ENCODE data around the gene MECP2.

MECP2 gene

DNA sequence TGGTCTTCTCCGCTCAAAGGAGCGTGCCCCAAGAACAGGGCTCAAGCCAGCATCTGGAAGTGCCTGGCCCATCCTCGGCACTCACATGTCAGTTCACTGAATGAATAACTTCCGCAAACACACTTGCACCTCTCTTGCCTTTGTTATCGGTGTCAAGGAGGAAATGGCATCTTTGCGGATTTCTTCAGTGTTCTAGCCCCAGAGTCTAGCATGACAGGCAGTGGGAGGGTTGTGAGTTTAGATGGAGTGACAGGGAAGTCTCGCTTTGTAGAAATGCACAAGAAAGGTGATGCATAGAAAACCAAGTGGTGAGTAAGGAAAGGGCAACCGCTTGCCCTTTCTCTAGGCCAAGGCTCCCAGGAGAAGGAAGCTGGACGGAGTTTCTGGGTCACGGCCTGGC lies 17.6 kb upstream of the MECP2 start:
- DNase-seq: no peak

DNA sequence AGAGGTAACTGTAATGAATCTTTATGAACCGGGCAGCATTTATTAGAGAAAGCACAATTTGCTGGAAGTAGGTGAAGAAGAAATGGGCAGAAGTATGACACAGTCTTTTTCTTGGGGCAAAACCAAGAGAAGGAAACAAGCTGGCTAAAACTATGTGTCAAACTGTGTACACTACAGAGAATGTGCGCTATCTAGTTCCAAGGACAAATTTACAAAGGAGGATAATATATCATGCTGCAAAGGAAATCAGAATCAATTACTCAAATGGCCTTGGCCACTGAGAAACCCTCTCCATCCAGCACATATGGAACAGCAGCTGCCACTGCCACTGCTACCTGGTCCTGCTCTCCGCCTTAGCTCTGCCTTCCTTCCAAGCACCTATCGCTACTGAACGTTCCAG lies 17.1 kb upstream of the MECP2 start:
- DNase-seq: no peak

DNA sequence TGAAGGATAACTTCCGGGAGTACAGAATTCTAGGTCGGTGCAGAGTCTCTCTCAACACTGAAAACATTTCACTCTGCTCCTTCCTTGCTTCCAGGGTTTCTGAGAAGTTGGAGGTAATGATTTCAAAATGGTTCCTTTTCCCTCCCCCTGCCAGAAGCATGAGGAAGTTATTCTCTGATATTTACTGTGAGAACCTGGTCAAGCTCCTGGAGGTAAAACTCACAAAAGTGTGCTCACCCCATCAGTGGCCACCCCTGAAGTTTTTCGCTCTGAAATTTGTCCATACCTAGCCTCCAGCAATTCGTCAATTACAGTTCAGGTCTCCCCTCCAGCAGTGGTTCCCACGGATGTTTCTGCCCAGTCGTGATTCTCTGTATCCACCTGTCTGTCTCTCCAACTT lies 16.2 kb upstream of the MECP2 start:
- DNase-seq: no peak

GRCh38 chrX:154098551-154098950 lies 1.0 kb upstream of the MECP2 start:
- DNase-seq: no peak

DNA sequence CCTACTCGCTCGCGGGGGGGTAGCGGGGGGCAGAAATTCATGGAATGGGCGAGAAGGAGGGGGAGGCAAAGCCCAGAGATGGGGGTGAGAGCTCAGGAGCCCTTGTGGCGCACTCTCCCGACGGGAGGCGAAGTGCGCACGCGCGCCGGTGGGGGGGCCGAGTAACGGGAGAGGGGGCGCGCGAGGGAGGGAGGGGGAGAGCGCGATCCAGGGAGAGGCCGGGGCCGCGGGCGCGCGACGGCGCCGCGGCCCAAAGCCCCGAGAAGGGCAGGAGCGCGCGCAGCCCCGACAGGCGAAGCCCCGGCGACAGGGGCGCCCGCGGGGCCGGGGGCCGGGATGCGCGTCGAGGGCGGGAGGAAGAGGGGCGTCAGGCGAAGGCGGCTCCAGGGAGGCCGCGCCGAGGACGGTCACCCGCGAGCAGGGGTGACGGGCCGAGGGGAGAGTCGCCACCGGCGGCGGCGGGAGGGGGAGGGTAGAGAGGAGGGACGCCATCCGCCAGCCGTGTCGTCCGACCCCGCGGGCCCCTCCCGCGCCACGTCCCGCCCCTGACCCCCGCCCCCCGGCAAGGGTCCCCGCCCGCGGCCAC lies 421 bp downstream of the MECP2 start:
- peak; percentile 78 for DNase-seq

DNA sequence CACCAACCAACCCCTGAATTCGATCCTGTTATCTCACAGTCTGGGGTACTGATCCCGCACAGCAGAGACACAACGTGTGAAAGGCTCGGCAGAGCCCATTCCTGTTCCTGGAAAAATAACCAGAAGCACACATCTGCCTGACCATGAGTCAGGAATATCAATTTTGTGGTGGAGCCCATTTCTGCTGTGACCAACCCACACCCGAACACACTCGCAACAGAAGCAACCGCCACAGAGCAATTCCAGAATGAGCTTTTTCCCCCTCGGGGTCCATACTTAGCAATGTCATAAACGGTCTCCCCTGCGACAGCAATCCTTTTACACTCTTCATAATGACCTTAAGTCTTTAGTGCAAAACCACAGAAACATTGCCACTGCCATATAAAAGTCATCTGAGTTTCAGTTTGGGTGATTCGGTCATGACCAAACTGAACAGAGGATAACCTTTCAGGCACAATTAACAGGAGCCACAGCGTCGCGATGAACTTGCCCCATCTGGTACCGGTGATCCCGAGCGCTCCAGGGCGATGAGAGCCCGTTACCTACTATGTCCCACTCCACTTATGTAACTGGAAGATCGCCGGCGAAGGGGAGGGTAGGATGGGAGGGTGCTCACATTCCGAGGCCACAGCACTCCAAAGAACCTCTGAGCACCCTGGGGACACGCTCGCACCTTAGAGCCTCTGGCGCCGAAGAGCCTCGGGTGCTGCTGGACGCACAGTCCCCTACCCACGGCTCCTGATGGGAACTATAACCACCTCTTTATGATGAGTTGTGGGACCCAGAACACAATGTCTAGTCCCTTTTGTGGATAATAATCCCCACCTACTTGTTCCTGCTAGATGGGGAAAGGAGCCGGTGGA lies 1.1 kb downstream of the MECP2 start:
- peak; percentile 53 for DNase-seq

GRCh38 chrX:154094833-154095232 lies 2.7 kb downstream of the MECP2 start:
- no peak for DNase-seq

- no peak for DNase-seq
Measured at GRCh38 chrX:154093965-154094364, 3.6 kb downstream of the MECP2 start.

- no peak for DNase-seq
Measured at GRCh38 chrX:154092371-154092770, 5.1 kb downstream of the MECP2 start.

- DNase-seq: no peak
Measured at GRCh38 chrX:154091678-154092077, 5.8 kb downstream of the MECP2 start.

DNA sequence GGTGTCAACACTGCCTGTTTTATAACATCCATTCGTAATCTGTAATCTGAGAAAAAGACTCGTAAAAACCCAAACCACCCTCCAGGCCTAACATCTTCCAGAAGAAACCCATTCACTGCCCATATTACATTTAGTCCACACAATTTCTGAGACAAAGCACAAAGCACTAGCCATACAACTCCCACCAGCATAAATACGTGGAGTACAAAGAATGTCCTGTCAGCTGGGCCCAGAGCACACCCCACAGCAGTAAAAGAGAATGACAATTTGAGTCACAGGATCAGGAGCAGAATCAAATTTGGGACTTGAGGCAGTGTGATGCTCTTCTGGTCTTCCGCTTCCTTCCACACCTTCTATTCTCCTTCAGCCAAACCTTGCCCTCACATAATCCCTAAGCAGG lies 6.8 kb downstream of the MECP2 start:
- no peak for DNase-seq

DNA sequence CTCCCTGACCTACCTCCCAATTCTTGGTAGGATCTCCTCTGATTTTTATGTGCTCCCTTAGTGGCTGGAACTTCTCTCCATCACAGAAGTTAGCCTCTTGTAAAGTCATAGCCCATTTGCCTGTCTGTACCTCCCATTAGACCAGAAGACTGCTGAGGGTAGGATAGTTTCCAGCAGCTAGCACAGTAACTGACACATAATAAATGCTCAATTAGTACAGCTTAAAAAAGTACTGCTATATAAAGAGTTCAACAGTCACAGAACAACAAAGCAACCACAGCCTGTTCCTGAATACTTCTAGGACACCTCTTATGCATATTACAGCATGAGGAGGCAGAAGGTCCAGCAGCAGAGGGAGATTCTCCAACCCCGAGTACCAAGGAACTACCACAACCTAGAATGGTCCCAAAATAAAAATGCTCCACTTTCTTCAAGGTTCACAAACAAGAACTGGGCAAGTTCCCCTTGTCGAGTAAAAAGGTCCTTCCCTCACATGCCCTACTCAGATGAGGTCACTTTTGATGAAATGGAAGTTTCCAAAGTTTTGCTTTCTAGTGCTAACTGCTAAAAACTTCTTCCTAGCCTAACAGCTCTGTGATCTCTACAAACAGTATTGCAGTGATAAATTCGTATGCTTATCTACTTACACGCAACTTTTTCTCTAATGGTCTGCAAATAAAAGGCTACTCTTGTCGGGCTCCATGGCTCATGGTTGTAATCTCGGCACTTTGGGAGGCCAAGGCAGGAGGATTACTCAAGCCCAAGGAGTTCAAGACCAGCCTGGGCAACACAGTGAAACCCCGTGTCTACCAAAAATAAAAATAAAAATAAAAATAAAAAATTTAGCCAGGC lies 12.8 kb downstream of the MECP2 start:
- no peak for DNase-seq

DNA sequence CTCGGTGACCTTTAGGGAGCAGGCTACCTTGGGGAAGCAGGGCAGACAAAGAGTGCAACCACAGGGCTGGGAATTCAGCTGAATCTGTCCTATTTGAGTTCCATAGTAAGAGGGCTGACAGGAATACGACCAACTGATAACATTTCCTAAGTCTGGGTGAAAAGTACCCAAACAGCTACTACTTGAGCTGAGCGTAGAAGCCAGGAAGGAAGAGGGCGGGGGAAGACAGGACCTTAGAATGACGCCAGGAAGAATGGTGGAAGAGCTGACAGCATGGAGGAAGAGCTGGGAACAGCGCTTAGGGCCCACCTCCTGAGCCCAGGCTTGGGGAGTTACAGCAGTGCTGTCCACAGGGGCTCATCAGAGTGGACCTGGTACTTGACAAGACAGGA lies 14.4 kb downstream of the MECP2 start:
- no peak for DNase-seq

DNA sequence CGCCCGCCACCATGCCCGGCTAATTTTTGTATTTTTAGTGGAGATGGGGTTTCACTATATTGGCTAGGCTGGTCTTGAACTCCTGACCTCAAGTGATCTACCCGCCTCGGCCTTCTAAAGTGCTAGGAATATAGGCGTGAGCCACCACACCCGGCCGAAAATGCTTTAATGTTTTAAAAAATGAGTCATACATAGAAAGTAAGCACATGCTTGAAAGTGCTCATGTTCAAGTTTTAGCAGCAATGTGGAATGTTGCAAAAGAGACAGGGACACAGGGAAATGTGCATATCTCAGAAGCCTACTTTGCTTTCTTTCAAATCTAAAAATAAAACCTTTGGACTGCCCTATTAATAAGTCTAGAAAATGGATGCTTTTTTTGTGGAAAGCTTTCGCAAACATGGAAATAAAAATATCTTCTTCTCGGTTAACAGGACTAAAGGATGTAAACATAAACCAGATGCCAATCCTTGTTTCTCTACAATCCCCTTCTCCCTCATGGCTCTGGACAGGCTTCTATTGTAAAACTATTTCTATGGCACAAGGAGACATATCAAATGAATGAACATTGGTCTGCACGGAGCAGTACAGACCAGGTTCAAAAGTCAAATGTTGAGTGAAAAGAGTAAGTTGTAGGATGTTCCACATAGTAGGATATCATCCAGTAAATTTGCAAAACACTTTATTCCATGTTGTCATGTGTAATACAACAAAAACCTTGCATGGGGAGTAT lies 15.0 kb downstream of the MECP2 start:
- no peak for DNase-seq

DNA sequence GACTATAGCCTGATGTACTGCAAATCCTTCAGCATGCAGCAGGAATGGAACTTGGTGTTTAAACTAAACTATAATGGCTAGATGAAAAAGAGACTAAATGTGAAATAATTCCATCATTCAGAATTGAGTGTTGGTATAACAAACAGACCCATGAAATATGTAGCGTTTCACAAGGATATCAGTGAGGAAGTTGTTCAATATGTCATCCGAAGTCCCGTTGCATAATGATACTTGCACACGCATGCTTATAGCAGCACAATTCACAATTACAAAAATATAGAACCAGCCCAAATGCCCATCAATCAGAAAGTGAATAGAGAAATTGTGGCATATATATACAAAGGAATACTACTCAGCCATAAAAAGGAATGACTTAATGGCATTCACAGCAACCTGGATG lies 20.4 kb downstream of the MECP2 start:
- no peak for DNase-seq

DNA sequence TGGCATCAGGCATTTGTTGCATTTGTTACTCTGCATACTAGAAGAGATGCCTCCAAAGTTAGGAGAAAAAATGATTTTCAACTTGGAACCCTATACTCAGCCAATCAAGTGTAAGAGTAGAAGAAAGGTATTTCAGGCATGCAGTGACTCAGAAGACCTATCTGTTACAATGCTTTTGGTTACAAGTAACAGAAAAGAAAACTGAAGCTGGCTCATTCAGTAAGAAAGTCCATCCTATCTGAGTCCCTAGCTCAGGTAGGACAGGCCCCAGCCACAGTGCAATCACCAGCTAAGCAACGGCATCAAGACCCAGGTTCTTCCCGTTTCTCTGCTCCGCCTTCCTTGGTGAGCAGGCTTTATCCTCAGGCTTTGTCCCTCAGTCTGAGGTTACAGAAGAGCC lies 23.3 kb downstream of the MECP2 start:
- DNase-seq: no peak

GRCh38 chrX:154072192-154072591 lies 25.3 kb downstream of the MECP2 start:
- no peak for DNase-seq

GRCh38 chrX:154068560-154068959 lies 29.0 kb downstream of the MECP2 start:
- no peak for DNase-seq

DNA sequence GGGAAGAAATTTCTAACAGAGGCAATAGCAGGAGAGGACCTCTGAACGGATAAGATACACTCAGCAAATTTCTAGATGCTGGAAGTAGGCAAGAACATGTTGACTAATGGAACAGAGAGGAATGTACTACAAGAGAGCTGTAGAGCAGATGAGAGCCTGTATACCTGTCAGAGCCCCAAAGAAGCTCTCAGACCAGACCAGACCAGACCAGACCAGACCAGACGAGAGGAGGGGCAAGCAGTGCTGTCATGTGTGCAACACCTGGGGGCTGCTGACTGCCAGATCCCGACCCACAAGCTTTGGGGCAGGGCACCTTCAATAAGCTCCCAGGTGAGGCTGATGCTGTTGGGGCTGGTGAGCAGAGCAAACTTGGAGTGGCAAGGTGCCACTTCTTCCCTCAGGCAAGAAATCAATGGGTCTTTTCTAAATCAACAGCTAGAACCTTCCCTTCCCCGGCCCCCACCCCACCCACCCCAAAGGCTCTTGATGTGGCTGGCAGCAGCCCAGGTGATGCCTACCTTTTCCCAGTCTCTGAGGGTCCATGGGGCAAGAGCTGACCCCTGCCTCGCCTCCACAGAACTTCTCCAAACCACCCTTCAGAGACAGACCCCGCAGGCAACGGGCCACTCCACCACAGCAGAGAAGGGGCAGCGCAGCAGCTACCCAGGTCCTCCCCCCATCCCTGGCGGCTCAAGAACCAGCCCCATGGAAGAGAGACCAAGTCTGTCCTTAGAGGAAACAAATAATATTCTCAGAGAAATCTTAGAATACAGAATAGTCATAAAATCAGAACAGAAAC lies 32.7 kb downstream of the MECP2 start:
- no peak for DNase-seq

- no peak for DNase-seq
Measured at GRCh38 chrX:154063234-154063633, 34.3 kb downstream of the MECP2 start.

GRCh38 chrX:154061801-154062200 lies 35.7 kb downstream of the MECP2 start:
- DNase-seq: no peak

- DNase-seq: no peak
Measured at GRCh38 chrX:154059729-154060245, 37.7 kb downstream of the MECP2 start.
